ENCODE results near the gene GSN. TPM values are rescaled to one million over a fixed set of nuclear protein-coding genes. Genes with fewer than 3 reads are reported as not detected.
A peak's percentile ranks its signal among the peaks of the same experiment; 100 is the strongest.

GSN gene
- total RNA-seq, 2 donors from 2014 or later = 1,444 to 3,478 TPM

- TF ChIP-seq CTCF (IDR thresholded peaks at IDR 0.05) = no peak
- H3K36me3 ChIP-seq = peaks cover 53% of the 10 kb centered on the region
These were observed 86.8 kb downstream of the GSN start for GRCh38 chr9:121354762-121355161.

GRCh38 chr9:121357011-121357410 is 89.0 kb downstream of the GSN start:
- no peak for TF ChIP-seq CTCF (IDR thresholded peaks at IDR 0.05)
- Histone ChIP-seq H3K4me1 (peaks cover 0 to 97% of the 10 kb centered on the region in 2 donors), H3K9me3 (no peaks in the 10 kb centered on the region), H3K36me3 (peaks cover 40% of the 10 kb centered on the region), H3K27ac (peak overlapping the region; percentile 95 to 98), H3K4me3 (no peak overlapping the region), H3K27me3 (no peaks in the 10 kb centered on the region)
- DNase-seq (ENCODE audit: low spot score) = no peak

More at GRCh38 chr9:121354762-121355161, 86.8 kb downstream of the GSN start:
- Histone ChIP-seq H3K27ac (peak overlapping the region; percentile 95 to 98), H3K27me3 (no peaks in the 10 kb centered on the region), H3K4me3 (no peak overlapping the region), H3K4me1 (peaks cover 3 to 97% of the 10 kb centered on the region in 2 donors), H3K9me3 (no peaks in the 10 kb centered on the region)
- DNase-seq (ENCODE audit: low spot score) = no peak

GRCh38 chr9:121358751-121359150 is 90.8 kb downstream of the GSN start:
- Histone ChIP-seq H3K27me3 (no peaks in the 10 kb centered on the region), H3K27ac (peak overlapping the region; percentile 95 to 98), H3K4me3 (no peak overlapping the region), H3K36me3 (peaks cover 22% of the 10 kb centered on the region), H3K9me3 (no peaks in the 10 kb centered on the region), H3K4me1 (peaks cover 0 to 97% of the 10 kb centered on the region in 2 donors)
- TF ChIP-seq CTCF (IDR thresholded peaks at IDR 0.05) = no peak
- no peak for DNase-seq (ENCODE audit: low spot score)

GRCh38 chr9:121359351-121360294 is 91.7 kb downstream of the GSN start:
- peaks cover 0 to 97% of the 10 kb centered on the region in 2 donors for H3K4me1 ChIP-seq
- TF ChIP-seq CTCF (IDR thresholded peaks at IDR 0.05) = no peak

GRCh38 chr9:121360601-121361374 is 92.8 kb downstream of the GSN start:
- H3K27me3 ChIP-seq = no peaks in the 10 kb centered on the region
- DNase-seq (ENCODE audit: low spot score) = no peak
- H3K9me3 ChIP-seq = no peaks in the 10 kb centered on the region
- peak overlapping the region; percentile 95 to 98 for H3K27ac ChIP-seq
- TF ChIP-seq CTCF (IDR thresholded peaks at IDR 0.05) = no peak
- no peak overlapping the region for H3K4me3 ChIP-seq
- peaks cover 8% of the 10 kb centered on the region for H3K36me3 ChIP-seq
- peaks cover 0 to 98% of the 10 kb centered on the region in 2 donors for H3K4me1 ChIP-seq

More at GRCh38 chr9:121359351-121360294, 91.7 kb downstream of the GSN start:
- no peak overlapping the region for H3K4me3 ChIP-seq
- no peaks in the 10 kb centered on the region for H3K27me3 ChIP-seq
- H3K9me3 ChIP-seq = no peaks in the 10 kb centered on the region
- no peak for DNase-seq (ENCODE audit: low spot score)
- peak overlapping the region; percentile 95 to 98 for H3K27ac ChIP-seq
- H3K36me3 ChIP-seq = peaks cover 14% of the 10 kb centered on the region

Data from right atrium auricular region (tissue), 2 donors.